ENCODE results near the gene MOGAT3. TPM values are rescaled to one million over a fixed set of nuclear protein-coding genes. Genes with fewer than 3 reads are reported as not detected.

MOGAT3 gene
- total and polyA plus RNA-seq, 9 of the 15 experiments (the other 6 are each of a cell fraction or from before 2014, with no cell fraction given), result 0.07 to 0.17 (median 0.13) TPM; not detected in 6

DNA sequence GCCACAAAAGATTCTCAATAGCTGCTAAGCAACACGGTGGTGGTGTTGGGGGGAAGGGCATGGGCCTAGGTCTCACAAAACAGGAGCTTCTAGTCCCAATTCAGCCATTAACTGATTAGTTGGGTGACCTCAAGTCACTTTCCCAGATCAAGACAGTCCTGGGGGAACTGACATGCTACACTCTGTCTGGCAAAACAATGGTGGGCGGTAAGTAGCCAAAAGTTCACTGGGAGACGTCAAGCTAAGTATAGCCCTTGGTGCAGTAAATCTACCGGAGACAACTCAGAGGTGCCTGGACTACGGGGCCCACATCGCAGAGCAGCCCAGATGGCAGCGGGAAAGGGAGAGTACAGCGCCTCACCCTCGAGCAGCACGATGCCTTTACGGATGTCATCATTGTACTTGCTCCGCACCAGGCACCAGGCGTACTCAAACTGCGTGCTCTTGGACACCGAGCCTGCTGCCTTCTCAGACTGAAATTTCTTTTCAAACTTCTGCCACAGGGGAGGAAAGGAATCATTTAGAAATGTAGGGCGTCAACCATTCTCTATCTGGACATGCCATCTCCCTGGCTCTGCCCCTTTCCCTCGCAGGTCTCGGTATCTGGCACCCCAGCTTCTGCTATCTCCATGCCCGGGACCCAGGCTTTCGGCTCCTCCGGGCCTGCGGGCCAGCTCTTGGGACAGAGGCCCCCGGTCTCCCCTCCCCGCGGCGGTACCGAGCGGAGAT, 43.0 kb upstream of the MOGAT3 start:
- H4K20me1 ChIP-seq (replicated peaks; ENCODE audit: control insufficient read depth, insufficient read depth, low read length), result peaks cover 7% of the 10 kb centered on the region; the same call in 1 of the 2 replicates
- ChIA-PET POLR2A (interaction anchor here (1.1 to 1.8 kb wide), 6 partner anchors 9 to 26 kb away, joined by 3 to 22 read pairs (median 6); partner anchors contain the start of genes PLOD3 and ZNHIT1), CTCF (ENCODE audit: low intra/inter-chr PET ratio) (interaction anchor here (0.6 to 0.9 kb wide), 3 partner anchors 13 to 188 kb away, joined by 3 to 6 read pairs (median 3); no protein-coding TSS in a partner anchor)
- in situ Hi-C loops (cut with MboI), result no loop called here
- ATAC-seq (peak; percentile 1), DNase-seq (ENCODE audit: extremely low read depth in 1 of 4, low spot score in 3 of 4) (peak in 3 of 4 experiments; percentile 85 to 89 (median 88)), FAIRE-seq (peak; percentile 75)
- BruUV-seq (replicated peaks), result no TSS peak
- intact Hi-C loops (cut with micrococcal nuclease), result no loop called here
- H3K4me1 ChIP-seq (replicated peaks in 1 of 2; ENCODE audit: control insufficient read depth in 2 of 2, insufficient read depth in 2 of 2, low read length in 2 of 2), result peaks cover 19 to 62% of the 10 kb centered on the region in 2 experiments; a peak in 4 of 5 replicates
- peak overlapping the region; percentile 94 to 98 for H3K9ac ChIP-seq (ENCODE audit: insufficient read depth in 1 of 2, low read depth in 2 of 2, low read length in 2 of 2)
- peak overlapping the region; percentile 93 for H3K27ac ChIP-seq (ENCODE audit: extremely low read depth, low read depth, low read length)
- H3K79me2 ChIP-seq (ENCODE audit: control insufficient read depth, insufficient read depth, low read length), result peaks cover 52% of the 10 kb centered on the region
- no peaks in the 10 kb centered on the region for H3K9me1 ChIP-seq (ENCODE audit: control insufficient read depth, insufficient read depth, low read length)
- peak overlapping the region; percentile 69 for H3K4me3 ChIP-seq
- H2AFZ ChIP-seq (ENCODE audit: low read depth, low read length), result peak overlapping the region; percentile 91
- H3K4me2 ChIP-seq (ENCODE audit: insufficient read depth, low read length), result peak overlapping the region; percentile 100
- H3K27me3 ChIP-seq (ENCODE audit: control insufficient read depth in 2 of 2, insufficient read depth in 2 of 2, low read length in 2 of 2), result no peaks in the 10 kb centered on the region
- peaks cover 8% of the 10 kb centered on the region for H3K9me3 ChIP-seq (replicated peaks; ENCODE audit: control insufficient read depth, insufficient read depth, low read depth, low read length)
- 9% methylated on average over 25 of the region's 28 CpGs for WGBS (ENCODE audit: insufficient coverage, low coverage, missing lambda C conversion rate)
- peaks cover 53% of the 10 kb centered on the region for H3K36me3 ChIP-seq (ENCODE audit: control insufficient read depth, insufficient read depth, low read length)
- TF ChIP-seq PURB (CRISPR knock-in tag; IDR thresholded peaks at IDR 0.05; ENCODE audit: low read depth) (no peak), EHMT2 (IDR thresholded peaks at IDR 0.05) (no peak), TCFL5 (CRISPR knock-in tag; conservative IDR thresholded peaks at IDR 0.05) (no peak), SP2 (IDR thresholded peaks at IDR 0.05; ENCODE audit: extremely low read depth, low read depth, low read length, poor library complexity, severe bottlenecking) (no peak), BACH1 (tag; IDR thresholded peaks at IDR 0.05) (no peak), CHCHD3 (CRISPR knock-in tag; IDR thresholded peaks at IDR 0.05) (no peak)
- TF ChIP-seq, protein P1, sequence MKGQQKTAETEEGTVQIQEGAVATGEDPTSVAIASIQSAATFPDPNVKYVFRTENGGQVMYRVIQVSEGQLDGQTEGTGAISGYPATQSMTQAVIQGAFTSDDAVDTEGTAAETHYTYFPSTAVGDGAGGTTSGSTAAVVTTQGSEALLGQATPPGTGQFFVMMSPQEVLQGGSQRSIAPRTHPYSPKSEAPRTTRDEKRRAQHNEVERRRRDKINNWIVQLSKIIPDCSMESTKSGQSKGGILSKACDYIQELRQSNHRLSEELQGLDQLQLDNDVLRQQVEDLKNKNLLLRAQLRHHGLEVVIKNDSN (CRISPR knock-in tag; IDR thresholded peaks at IDR 0.05), result no peak
- TF ChIP-seq, protein P2, sequence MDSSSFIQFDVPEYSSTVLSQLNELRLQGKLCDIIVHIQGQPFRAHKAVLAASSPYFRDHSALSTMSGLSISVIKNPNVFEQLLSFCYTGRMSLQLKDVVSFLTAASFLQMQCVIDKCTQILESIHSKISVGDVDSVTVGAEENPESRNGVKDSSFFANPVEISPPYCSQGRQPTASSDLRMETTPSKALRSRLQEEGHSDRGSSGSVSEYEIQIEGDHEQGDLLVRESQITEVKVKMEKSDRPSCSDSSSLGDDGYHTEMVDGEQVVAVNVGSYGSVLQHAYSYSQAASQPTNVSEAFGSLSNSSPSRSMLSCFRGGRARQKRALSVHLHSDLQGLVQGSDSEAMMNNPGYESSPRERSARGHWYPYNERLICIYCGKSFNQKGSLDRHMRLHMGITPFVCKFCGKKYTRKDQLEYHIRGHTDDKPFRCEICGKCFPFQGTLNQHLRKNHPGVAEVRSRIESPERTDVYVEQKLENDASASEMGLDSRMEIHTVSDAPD (CRISPR knock-in tag; IDR thresholded peaks at IDR 0.05), result no peak
- TF ChIP-seq, protein P3, sequence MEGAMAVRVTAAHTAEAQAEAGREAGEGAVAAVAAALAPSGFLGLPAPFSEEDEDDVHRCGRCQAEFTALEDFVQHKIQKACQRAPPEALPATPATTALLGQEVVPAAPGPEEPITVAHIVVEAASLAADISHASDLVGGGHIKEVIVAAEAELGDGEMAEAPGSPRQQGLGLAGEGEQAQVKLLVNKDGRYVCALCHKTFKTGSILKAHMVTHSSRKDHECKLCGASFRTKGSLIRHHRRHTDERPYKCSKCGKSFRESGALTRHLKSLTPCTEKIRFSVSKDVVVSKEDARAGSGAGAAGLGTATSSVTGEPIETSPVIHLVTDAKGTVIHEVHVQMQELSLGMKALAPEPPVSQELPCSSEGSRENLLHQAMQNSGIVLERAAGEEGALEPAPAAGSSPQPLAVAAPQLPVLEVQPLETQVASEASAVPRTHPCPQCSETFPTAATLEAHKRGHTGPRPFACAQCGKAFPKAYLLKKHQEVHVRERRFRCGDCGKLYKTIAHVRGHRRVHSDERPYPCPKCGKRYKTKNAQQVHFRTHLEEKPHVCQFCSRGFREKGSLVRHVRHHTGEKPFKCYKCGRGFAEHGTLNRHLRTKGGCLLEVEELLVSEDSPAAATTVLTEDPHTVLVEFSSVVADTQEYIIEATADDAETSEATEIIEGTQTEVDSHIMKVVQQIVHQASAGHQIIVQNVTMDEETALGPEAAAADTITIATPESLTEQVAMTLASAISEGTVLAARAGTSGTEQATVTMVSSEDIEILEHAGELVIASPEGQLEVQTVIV (CRISPR knock-in tag; IDR thresholded peaks at IDR 0.05; ENCODE audit: borderline replicate concordance), result no peak
- TF ChIP-seq, protein P4, sequence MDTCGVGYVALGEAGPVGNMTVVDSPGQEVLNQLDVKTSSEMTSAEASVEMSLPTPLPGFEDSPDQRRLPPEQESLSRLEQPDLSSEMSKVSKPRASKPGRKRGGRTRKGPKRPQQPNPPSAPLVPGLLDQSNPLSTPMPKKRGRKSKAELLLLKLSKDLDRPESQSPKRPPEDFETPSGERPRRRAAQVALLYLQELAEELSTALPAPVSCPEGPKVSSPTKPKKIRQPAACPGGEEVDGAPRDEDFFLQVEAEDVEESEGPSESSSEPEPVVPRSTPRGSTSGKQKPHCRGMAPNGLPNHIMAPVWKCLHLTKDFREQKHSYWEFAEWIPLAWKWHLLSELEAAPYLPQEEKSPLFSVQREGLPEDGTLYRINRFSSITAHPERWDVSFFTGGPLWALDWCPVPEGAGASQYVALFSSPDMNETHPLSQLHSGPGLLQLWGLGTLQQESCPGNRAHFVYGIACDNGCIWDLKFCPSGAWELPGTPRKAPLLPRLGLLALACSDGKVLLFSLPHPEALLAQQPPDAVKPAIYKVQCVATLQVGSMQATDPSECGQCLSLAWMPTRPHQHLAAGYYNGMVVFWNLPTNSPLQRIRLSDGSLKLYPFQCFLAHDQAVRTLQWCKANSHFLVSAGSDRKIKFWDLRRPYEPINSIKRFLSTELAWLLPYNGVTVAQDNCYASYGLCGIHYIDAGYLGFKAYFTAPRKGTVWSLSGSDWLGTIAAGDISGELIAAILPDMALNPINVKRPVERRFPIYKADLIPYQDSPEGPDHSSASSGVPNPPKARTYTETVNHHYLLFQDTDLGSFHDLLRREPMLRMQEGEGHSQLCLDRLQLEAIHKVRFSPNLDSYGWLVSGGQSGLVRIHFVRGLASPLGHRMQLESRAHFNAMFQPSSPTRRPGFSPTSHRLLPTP (IDR thresholded peaks at IDR 0.05; ENCODE audit: borderline replicate concordance, extremely low read depth, insufficient read length), result no peak

Measured in K562 (cell line).